Lung (tissue), 12 donors: Measurements from ENCODE around the gene DDX24. TPM values are rescaled to one million over a fixed set of nuclear protein-coding genes. Genes with fewer than 3 reads are reported as not detected.

Experiments used
- ATAC-seq: fragments of 200-7000 bp; cut with Tn5 transposase; one replicate; pipeline ENCODE4 v1.9.1; 2020; ENCODE audit warnings: moderate number of reproducible peaks; ENCODE audit not compliant: insufficient read depth, low FRiP score
- DNase-seq, 3 donors: peaks; one replicate each; pipeline ENCODE4 v3.0.0-alpha.2; 2013 to 2017
- H3K27ac ChIP-seq, 2 donors: one replicate each; pipeline ENCODE4 v1.5.1; 2013; ENCODE audit warnings: mild to moderate bottlenecking in 2 of 2, moderate library complexity in 2 of 2, control low read depth in 1 of 2, inconsistent platforms in 1 of 2, low read depth in 1 of 2, low read length in 1 of 2
- H3K27me3 ChIP-seq, 3 donors: one replicate each; pipeline ENCODE4 v1.5.1; 2013; ENCODE audit warnings: low read length in 2 of 3; ENCODE audit not compliant: control insufficient read depth in 3 of 3, insufficient read depth in 3 of 3
- H3K36me3 ChIP-seq, 4 donors: one replicate each; pipeline ENCODE4 v1.5.1; 2013; ENCODE audit warnings: low read length in 4 of 4, mild to moderate bottlenecking in 1 of 4, moderate library complexity in 1 of 4; ENCODE audit not compliant: control insufficient read depth in 4 of 4, insufficient read depth in 4 of 4
- H3K4me1 ChIP-seq, 5 donors: one replicate each; pipeline ENCODE4 v1.5.1; 2013; ENCODE audit warnings: low read length in 5 of 5, mild to moderate bottlenecking in 2 of 5, moderate library complexity in 1 of 5; ENCODE audit not compliant: control insufficient read depth in 5 of 5, insufficient read depth in 5 of 5
- H3K4me3 ChIP-seq: one replicate; pipeline ENCODE4 v1.5.1; 2013; ENCODE audit warnings: mild to moderate bottlenecking, control low read depth, moderate library complexity
- H3K9ac ChIP-seq, 2 donors: one replicate each; pipeline ENCODE4 v1.5.1; 2013; ENCODE audit warnings: low read length in 2 of 2, control low read depth in 1 of 2; ENCODE audit not compliant: insufficient read depth in 1 of 2
- H3K9me3 ChIP-seq, 4 donors: one replicate each; pipeline ENCODE4 v1.5.1; 2013; ENCODE audit warnings: low read length in 3 of 4, mild to moderate bottlenecking in 1 of 4, moderate library complexity in 1 of 4; ENCODE audit not compliant: control insufficient read depth in 4 of 4, insufficient read depth in 3 of 4
- WGBS, 2 donors: extraction: QIAGEN DNeasy Blood & Tissue Kit; methylation state at CpG; one replicate each; pipeline ENCODE4 v1.1.7; 2013; 5-methylcytosine and 5-hydroxymethylcytosine counted together
- polyA plus RNA-seq, 2 donors: library from polyadenylated mRNA; stranded (reverse); fragments of 200-250 nt; gene quantifications; one replicate each; pipeline ENCODE4 v1.2.1, GENCODE V29; 2013
- total RNA-seq, 2 donors: library from RNA; depleted of rRNA in 1 of 2; stranded (reverse); fragments of >200 nt in 1 of 2; gene quantifications; one replicate each; pipeline ENCODE4 v1.2.1, GENCODE V29; 2014 to 2021
- TF ChIP-seq, protein P1 (sequence below): IDR thresholded peaks from 2 replicates; pipeline ENCODE4 v1.5.1; 2012; ENCODE audit warnings: mild to moderate bottlenecking; ENCODE audit errors: control extremely low read depth, extremely low read depth
- donor health status: control.
- donor health status: control.
- donor health status: Bipolar disorder and iron deficiency.
- donor health status: healthy.
- donor health status: DM: yes; HTN: yes; CAD: no.

The DDX24 gene
- total and polyA plus RNA-seq, 4 donors, result 78.4 to 138 (median 107) TPM

DNA sequence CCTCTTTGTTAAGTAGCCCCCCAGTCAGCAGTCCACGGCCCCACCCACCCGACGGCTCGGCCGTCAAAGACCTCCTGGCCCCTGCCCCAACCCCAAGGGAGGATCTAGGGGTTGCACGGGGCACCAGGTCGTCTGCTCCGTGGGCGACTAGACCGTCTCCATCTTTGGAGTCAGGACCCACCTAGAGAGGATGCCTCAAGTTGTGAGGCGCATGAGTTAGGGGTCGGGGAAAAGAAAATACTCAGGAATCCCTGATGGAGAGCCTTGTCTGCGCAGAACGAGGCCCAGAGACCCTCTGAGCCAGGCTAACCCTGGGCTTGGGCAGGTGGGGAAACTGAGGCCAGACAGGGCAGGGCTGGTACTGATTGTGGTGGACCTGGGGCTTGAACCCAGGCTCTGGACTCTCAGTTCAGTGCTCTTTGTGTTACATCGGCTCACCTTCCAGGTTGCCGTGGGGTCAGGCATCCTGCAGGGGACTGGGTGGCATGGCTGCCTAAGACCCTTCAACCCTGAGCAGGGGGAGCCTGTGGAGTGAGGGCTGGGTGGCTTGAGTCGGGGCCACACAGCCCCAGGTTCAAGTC lies 54.0 kb downstream of the DDX24 start:
- DNase-seq (no peak), ATAC-seq (no peak)
- Histone ChIP-seq H3K27ac (no peak overlapping the region), H3K9me3 (no peaks in the 10 kb centered on the region), H3K27me3 (no peaks in the 10 kb centered on the region), H3K36me3 (no peaks in the 10 kb centered on the region), H3K9ac (no peak overlapping the region), H3K4me3 (peak overlapping the region; percentile 50), H3K4me1 (peaks cover 0 to 7% (median 0%) of the 10 kb centered on the region in 5 donors)
- WGBS, 2 donors, result 44 to 50% methylated on average over 17 of the region's 17 CpGs
- TF ChIP-seq, protein P1, sequence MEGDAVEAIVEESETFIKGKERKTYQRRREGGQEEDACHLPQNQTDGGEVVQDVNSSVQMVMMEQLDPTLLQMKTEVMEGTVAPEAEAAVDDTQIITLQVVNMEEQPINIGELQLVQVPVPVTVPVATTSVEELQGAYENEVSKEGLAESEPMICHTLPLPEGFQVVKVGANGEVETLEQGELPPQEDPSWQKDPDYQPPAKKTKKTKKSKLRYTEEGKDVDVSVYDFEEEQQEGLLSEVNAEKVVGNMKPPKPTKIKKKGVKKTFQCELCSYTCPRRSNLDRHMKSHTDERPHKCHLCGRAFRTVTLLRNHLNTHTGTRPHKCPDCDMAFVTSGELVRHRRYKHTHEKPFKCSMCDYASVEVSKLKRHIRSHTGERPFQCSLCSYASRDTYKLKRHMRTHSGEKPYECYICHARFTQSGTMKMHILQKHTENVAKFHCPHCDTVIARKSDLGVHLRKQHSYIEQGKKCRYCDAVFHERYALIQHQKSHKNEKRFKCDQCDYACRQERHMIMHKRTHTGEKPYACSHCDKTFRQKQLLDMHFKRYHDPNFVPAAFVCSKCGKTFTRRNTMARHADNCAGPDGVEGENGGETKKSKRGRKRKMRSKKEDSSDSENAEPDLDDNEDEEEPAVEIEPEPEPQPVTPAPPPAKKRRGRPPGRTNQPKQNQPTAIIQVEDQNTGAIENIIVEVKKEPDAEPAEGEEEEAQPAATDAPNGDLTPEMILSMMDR, result no peak

DNA sequence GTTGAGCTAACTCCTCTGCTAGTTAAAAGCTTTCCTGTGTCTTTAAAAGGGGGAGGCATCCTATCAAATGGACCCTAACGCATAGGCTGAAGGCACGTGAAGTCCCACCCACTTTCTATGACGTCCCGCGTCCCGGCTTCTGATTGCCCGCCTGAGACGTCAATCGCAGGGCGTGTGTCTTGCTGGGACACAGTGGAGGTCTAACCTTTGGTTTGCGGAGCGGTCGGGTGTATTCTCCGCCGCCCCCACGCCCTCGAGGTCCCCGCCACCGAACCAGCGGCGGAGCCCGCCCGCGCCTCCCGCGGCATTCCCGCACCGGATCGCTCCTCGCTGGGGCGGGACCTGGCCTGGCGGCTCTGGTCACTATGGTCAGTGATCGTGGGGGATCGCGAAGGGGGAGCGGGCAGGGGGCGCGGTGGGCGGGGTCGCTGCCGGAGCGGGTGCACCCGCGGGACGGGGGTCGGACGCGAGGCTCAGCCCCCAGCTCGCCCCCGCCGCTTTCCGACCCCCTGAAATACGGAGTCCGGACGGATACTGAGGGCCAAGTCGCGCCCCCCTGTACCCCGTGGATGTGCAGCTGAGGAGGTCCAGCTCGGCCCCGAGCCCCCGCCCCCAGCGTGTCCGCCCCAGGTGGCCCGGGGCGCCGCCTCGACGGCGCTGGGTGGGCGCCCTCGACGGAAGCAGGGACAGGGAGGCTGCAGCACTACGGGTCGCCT lies 54.7 kb downstream of the DDX24 start, which contains the start of gene OTUB2:
Gene OTUB2 (plus strand): TSS at position 168 of the 716 bp plus-strand sequence. CDS start 198 bp downstream, at position 366.
- ATAC-seq, result peak; percentile 97
- peak within 1 kb of the TSS; percentile 50 for H3K4me3 ChIP-seq
- H3K9ac ChIP-seq, result no peak within 1 kb of the TSS
- no peaks in the 10 kb centered on the region for H3K9me3 ChIP-seq
- TF ChIP-seq, protein P1, result no peak
- H3K27ac ChIP-seq, result no peak within 1 kb of the TSS
- H3K36me3 ChIP-seq, result no peaks in the 10 kb centered on the region
- DNase-seq, result peak; percentile 99 to 100 (median 99)
- WGBS, 2 donors, result 1 to 2% methylated on average over 72 to 74 of the region's 74 CpGs
- peaks cover 0 to 7% (median 0%) of the 10 kb centered on the region in 5 donors for H3K4me1 ChIP-seq
- no peaks in the 10 kb centered on the region for H3K27me3 ChIP-seq

DNA sequence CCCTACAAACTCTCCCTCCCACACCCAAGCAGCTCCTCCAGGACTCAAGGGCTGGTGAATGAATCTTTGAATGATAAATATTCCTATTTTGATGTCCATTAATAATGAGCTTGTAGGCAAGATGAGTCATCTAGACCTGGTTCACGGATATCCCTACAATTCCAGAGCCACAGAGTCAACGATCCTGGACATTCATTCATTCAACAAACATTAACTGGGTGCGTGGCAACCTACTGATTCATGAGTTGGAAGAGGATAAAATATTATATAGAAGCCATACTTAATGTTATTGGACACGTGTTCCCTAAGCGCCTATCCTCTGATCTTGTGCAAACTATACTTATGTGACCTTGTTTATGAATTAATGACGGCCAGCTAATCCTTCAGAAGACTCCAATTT lies 55.3 kb downstream of the DDX24 start:
- ATAC-seq (no peak), DNase-seq (no peak)
- no peaks in the 10 kb centered on the region for H3K36me3 ChIP-seq
- H3K9me3 ChIP-seq, result no peaks in the 10 kb centered on the region
- H3K4me3 ChIP-seq, result no peak overlapping the region
- no peaks in the 10 kb centered on the region for H3K27me3 ChIP-seq
- H3K4me1 ChIP-seq, result peaks cover 0 to 7% (median 0%) of the 10 kb centered on the region in 5 donors
- TF ChIP-seq, protein P1, result no peak
- no peak overlapping the region for H3K9ac ChIP-seq
- 60 to 62% methylated on average over 6 of the region's 6 CpGs for WGBS, 2 donors
- no peak overlapping the region for H3K27ac ChIP-seq
